NCI-H1417 treated with DMSO at 0.1 percent for 48 hours (cell line): ENCODE data around the gene TMA7B.
A peak's percentile ranks its signal among the peaks of the same experiment; 100 is the strongest.
"Not testable (repeated sequence)": the region's sequence is repeated elsewhere in the genome, so short reads cannot be mapped to it uniquely, and the experiment has no call there.

Experiments
- DNase-seq: peaks from one replicate; lab custom pipeline; 2025; lab: John Stamatoyannopoulos, UW

Gene TMA7B

GRCh38 chr22:39984746-39985145 lies 24.5 kb downstream of the TMA7B start:
- DNase-seq = no peak

- no peak for DNase-seq
These were observed 25.3 kb downstream of the TMA7B start for GRCh38 chr22:39985383-39986035.

GRCh38 chr22:39988386-39989114 lies 28.4 kb downstream of the TMA7B start:
- DNase-seq = no peak

- DNase-seq = no peak
These were observed 29.4 kb downstream of the TMA7B start for GRCh38 chr22:39989633-39990032.

- DNase-seq = no peak
These were observed 30.5 kb downstream of the TMA7B start for GRCh38 chr22:39990686-39991085.

- DNase-seq = no peak
These were observed 31.1 kb downstream of the TMA7B start for GRCh38 chr22:39991159-39991860.

- no peak for DNase-seq
These were observed 32.1 kb downstream of the TMA7B start for GRCh38 chr22:39992088-39992826.

GRCh38 chr22:39992894-39993293 lies 32.7 kb downstream of the TMA7B start:
- not testable (repeated sequence) for DNase-seq

GRCh38 chr22:39994041-39994565 lies 33.9 kb downstream of the TMA7B start:
- DNase-seq = no peak

GRCh38 chr22:39994566-39995392 lies 34.6 kb downstream of the TMA7B start, which contains the start of gene FAM83F:
Gene FAM83F (plus strand): TSS chr22:39994954. CDS start chr22:39995043, 89 bp downstream.
- no peak for DNase-seq

- no peak for DNase-seq
These were observed 35.4 kb downstream of the TMA7B start for GRCh38 chr22:39995393-39996252.

GRCh38 chr22:39996732-39997131 lies 36.5 kb downstream of the TMA7B start:
- no peak for DNase-seq

GRCh38 chr22:39997421-39997820 lies 37.2 kb downstream of the TMA7B start:
- no peak for DNase-seq

GRCh38 chr22:39997939-39998726 lies 37.9 kb downstream of the TMA7B start:
- DNase-seq = peak; percentile 76

- no peak for DNase-seq
These were observed 39.1 kb downstream of the TMA7B start for GRCh38 chr22:39999144-39999757.

- no peak for DNase-seq
These were observed 40.0 kb downstream of the TMA7B start for GRCh38 chr22:40000171-40000570.

- no peak for DNase-seq
These were observed 40.9 kb downstream of the TMA7B start for GRCh38 chr22:40001106-40001505.

GRCh38 chr22:40001800-40002577 lies 41.8 kb downstream of the TMA7B start:
- no peak for DNase-seq
